Stimulated activated CD4-positive, alpha-beta T cell treated with anti-CD3 and anti-CD28 coated beads, TNF-alpha, amount 100 ng/mL, for 24 hours (primary cell): ENCODE measurements around the gene GOLGA6A.
A peak's percentile ranks its signal among the peaks of the same experiment; 100 is the strongest.
"Not testable (repeated sequence)": the region's sequence is repeated elsewhere in the genome, so short reads cannot be mapped to it uniquely, and the experiment has no call there.

Source experiments
- DNase-seq, 3 experiments: peaks; one replicate each; pipeline ENCODE4 v3.0.0-alpha.2; 2020; ENCODE audit warnings: low read depth in 3 of 3

The GOLGA6A gene, protein sequence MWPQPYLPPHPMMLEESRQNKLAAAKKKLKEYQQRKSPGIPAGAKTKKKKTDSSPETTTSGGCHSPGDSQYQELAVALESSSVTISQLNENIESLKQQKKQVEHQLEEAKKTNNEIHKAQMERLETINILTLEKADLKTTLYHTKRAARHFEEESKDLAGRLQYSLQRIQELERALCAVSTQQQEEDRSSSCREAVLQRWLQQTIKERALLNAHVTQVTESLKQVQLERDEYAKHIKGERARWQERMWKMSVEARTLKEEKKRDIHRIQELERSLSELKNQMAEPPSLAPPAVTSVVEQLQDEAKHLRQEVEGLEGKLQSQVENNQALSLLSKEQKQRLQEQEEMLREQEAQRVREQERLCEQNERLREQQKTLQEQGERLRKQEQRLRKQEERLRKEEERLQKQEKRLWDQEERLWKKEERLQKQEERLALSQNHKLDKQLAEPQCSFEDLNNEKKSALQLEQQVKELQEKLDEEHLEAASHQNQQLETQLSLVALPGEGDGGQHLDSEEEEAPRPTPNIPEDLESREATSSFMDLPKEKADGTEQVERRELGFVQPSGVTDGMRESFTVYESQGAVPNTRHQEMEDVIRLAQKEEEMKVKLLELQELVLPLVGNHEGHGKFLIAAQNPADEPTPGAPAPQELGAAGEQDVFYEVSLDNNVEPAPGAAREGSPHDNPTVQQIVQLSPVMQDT

DNA sequence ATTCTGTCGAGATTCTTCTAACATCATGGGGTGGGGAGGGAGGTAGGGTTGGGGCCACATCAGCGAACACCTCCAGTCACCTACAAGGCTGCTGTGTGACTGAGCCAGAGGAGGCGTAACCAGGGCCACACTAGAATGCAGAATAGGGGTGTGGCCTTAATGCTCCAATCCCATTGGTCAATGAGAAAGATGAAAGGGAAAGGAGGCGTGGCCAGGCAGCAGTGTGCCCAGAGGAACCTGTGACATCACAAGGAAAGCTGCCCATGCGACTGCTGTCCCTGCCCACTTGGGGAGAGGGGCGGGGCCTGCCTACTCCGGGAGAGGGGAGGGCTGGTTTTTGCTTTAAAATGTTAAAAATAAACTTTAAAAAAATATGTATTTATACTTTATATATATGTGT is at the start of gene GOLGA6A:
Gene GOLGA6A, minus strand, starts transcription at position 101 of the 400 bp plus-strand sequence. Its CDS starts 41 bp downstream, at position 60.
- DNase-seq: not testable (repeated sequence)

DNA sequence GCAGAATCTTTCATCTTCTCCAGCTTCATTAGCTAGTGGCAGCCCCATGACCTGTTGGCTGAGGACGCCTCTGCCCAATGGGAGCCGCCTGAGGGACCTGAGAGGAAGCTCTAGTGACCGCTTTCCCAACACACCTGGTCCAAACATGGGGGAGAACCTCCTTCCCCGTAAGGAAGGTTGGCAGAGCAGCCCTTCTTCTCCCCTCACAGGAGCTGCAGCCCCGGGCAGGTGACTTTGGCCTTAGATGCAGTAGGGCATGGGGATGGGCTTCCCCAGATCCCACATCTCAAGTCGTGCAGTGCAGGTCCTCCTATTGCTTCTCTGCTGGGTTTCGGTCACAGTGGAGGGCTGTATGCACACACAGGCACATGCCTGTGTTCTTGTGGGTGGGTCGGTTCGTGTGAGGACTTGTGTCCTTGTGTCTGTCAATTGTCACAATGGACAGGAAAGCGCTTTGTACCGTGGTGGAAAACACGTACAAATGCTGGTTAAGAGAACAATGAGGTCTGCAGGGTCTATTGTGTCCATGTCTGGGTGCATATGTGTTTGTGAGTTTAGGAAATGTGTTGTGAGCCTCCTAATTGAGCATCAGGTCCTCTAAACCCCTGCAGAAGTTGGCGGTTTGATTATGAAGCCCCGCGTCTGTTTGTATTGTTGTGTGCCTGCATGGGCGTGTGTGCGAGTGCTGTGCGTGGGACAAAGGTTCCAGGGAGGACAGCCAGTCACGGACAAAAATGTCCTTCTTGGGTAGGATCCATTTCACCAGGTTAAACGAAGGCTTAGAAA is 49.5 kb upstream of the GOLGA6A start:
- DNase-seq: no peak

- DNase-seq: no peak
Measured at GRCh38 chr15:74130849-74131627, 48.7 kb upstream of the GOLGA6A start.

DNA sequence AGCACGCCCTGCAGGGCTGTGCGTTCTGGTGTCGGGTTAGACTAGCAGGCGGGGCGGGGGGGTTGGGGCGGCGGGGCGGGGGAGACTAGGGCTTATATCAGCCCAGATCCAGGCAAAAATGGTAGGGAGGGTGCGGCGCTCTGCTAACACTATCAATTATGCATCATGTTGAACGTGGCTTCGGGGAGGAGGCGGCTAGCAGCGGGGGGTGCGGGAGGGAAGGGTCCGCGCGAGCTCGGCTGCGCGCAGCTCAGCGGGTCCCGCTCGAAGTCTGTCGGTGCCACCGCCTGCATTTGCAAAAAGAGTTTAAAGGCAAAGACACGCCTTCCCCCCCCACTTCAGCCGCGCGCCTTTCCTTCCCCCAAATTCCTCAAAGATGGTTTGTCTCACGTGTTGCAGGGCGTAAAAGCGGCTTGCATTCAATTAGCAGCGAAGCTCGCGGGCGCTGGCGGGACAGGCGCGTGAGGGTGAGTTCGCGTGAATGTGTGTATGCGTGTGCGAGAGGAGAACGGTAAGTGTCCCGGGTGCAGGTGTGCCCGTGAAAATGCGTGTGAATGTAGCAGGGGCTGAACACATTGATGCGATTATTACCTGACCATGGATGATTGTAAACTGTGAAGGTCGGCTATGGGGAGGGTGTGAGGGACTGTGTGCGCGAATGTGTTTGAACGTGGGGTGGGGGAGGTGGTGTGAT is 48.0 kb upstream of the GOLGA6A start, which contains the start of gene ISLR2:
Gene ISLR2, plus strand, starts transcription at position 432 of the 694 bp plus-strand sequence. CDS start 2,169 bp downstream, outside the sequence.
- no peak for DNase-seq

GRCh38 chr15:74129586-74130154 is 47.3 kb upstream of the GOLGA6A start:
- DNase-seq: no peak

DNA sequence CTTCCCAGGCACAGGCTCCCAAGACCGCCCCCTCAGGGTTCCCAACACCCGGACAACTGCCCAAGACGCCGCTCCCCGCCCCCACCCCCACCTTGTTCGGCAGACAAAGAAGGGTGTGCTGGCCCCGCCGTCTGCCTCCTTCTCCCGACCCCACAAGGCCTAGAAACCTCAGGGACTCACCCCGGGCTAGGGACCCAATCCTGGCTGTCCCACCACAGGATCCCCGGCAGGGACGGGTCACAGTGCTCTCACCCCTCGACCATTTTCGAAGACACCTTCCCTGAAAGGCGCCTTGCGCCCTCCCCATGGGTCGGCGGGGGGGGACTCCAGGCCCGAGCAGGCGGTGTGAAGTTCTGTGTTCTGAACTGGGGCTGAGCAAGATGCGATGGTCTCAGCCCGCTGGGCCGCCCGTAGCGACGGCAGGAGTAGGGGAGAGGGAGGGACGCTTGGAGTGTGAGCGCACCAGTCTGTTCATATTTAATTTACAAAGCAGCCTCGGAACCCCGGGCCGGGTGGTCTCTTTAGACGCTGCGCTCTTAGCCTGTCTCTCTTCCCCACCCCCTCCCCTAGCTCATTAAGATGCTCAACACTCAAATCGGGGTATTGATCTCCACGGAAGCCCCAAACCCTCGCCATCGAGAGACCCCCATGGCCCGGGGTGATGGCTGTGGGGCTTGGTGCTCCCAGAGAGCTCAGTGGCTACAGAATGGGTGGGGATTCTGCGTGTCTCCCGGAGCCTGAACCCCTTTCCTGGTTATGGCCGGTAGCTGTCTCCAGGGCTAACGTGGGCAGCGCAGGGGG is 46.6 kb upstream of the GOLGA6A start:
- no peak for DNase-seq

DNA sequence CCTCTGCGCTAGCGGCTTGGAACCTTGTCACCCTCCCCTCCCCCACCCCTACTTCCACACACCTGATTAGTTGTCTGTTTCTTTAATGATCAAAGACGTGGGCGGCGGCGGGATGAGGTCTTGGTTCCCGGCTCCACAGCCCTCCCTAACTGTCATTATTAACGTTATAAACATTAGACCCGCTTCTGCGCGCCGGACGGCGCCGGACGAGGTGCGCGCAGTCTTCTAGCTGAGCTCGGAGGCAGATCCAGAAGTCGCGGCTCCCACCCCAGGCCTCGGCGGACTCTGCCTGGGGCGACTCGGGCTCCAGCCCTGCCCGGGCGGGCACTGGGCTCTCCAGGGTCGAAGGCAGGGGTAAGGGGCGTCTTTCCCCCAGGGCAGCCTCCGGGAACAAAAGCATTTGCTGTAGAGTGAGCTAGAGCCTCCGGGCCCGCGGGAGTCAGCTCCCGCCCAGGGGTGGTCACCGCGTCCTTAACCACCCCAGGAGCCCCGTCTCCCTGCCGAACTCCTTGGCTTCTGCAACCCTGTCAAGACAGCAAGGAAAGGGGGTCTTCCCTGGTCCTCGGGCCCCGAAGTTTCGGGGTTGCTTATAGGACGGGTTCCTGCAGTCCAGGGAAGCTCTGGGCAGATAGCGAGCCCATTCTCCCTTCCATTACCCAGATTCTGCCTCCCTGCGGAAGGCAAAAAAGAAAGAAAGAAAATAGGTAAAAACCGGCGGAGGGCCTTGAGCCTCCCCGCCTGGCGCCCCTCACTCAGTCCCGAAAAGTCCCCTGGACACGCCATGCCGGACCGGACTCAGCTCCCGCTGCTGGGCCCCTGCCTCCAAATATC is 45.8 kb upstream of the GOLGA6A start:
- no peak for DNase-seq

DNA sequence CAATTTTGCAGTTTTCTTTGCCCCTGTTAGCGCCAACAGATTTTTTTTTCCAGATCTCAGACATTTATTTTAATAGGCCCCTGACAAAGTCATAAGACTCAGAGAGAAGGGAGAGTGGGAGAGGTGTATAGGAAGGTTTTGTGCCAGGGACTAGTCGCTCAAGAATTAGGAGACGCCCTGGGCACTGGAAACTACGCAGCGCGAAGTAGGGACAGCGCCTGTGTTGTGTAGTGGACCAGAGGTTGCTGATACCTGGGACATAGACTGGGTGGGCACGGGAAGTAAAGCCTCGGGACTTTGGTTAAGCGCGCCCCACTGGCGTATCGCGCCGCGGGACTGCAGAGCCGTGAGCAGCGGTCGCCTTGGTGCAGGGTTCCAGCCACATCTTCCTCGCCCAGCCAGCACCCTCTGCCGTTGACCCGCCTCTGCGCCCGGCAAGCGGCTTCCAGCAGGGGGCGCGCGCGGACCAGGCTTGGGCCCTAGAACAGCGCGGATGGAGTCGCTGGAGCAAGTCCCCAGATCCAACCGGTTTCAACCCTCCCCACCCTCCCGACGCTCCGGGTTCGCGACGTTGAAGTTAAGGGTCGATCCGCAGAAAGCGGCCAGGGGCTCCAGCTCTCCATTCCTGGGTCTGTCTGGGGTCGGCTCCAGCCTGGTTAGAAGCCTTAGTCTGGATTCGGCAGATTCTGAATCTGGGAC is 45.1 kb upstream of the GOLGA6A start:
- DNase-seq: peak; percentile 73 to 86 (median 78)

- no peak for DNase-seq
Measured at GRCh38 chr15:74124759-74125158, 42.4 kb upstream of the GOLGA6A start.

- no peak for DNase-seq
Measured at GRCh38 chr15:74124196-74124595, 41.8 kb upstream of the GOLGA6A start.

- no peak for DNase-seq
Measured at GRCh38 chr15:74123658-74124057, 41.3 kb upstream of the GOLGA6A start.

- no peak for DNase-seq
Measured at GRCh38 chr15:74123131-74123429, 40.7 kb upstream of the GOLGA6A start.

- DNase-seq: no peak
Measured at GRCh38 chr15:74122403-74123130, 40.2 kb upstream of the GOLGA6A start.

GRCh38 chr15:74121858-74122257 is 39.5 kb upstream of the GOLGA6A start:
- no peak for DNase-seq

DNA sequence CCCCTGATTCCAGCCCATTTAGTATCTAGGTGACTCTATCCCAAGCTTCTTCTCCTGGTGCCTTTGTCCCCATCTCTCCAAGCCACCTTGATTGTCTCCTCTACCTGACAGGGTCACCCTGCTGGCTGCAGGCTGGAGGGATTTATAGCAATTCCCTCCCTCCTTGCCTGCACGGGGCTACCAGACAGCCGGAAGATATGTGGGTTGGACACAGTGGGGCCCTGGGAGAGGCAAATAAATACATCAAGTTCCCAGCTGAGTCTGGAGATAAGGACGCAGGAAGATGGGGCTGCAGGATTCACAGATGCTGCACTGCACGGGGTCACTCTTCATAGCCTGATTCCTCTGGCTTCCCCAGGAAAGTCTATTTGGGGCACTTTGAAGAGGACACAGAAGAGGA is 38.7 kb upstream of the GOLGA6A start:
- no peak for DNase-seq

- no peak for DNase-seq
Measured at GRCh38 chr15:74120426-74120825, 38.1 kb upstream of the GOLGA6A start.

DNA sequence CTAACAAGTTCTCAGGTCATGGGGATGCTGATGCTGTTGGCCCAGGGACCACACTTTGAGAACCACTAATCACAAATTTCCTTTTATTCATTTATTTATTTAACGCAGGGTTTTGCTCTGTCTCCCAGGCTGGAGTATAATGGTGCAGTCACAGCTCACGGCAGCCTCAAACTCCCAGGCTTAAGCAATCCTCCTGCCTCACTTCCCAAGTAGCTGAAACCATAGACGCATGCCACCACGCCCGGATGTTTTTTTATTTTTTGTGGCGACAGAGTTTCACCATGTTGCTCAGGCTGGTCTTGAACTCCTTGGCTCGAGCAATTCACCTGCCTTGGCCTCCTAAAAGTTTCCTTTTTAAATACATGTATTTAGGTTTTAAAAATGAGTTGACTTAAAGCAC is 27.4 kb upstream of the GOLGA6A start:
- no peak for DNase-seq

- DNase-seq: not testable (repeated sequence)
Measured at GRCh38 chr15:74108611-74109010, 26.3 kb upstream of the GOLGA6A start.
